Caco-2 (cell line): ENCODE data around the gene PRDM8. TPM values are rescaled to one million over a fixed set of nuclear protein-coding genes. Genes with fewer than 3 reads are reported as not detected.
A peak's percentile ranks its signal among the peaks of the same experiment; 100 is the strongest.

Source experiments
- BruUV-seq: library from RNA; stranded (reverse); fragments of 400-500 nt; replicated peaks from 2 replicates; lab custom pipeline; 2021; lab: Mats Ljungman, UMichigan
- CTCF ChIA-PET: fragments of 300-600 bp; sonication (Branson Sonifier 250); formaldehyde crosslinking; loops from one replicate; lab custom pipeline; 2022; ENCODE audit warnings: antibody characterized with exemption; lab: Charles Lee
- POLR2A ChIA-PET: fragments of 300-600 bp; sonication (Branson Sonifier 250); formaldehyde crosslinking; loops from one replicate; lab custom pipeline; 2022; ENCODE audit warnings: antibody characterized with exemption; lab: Charles Lee
- DNase-seq, 2 experiments: peaks; one replicate each; pipeline versions ENCODE4 v3.0.0 to v3.0.0-alpha.2; 2020 to 2022
- H3K27me3 ChIP-seq: replicated peaks from 2 replicates; pipeline ENCODE4 v1.6.0; 2011; ENCODE audit warnings: low read length; ENCODE audit not compliant: control insufficient read depth, insufficient read depth
- H3K36me3 ChIP-seq: 2 replicates; pipeline ENCODE4 v1.5.1; 2011; ENCODE audit warnings: low read length; ENCODE audit not compliant: control insufficient read depth, insufficient read depth
- H3K4me1 ChIP-seq: fragments of 250-450 bp; sonication (Bioruptor Pico); 2 replicates; pipeline ENCODE4 v1.5.1; 2020; ENCODE audit warnings: mild to moderate bottlenecking
- H3K4me3 ChIP-seq: 2 replicates; pipeline ENCODE4 v1.5.1; 2011; ENCODE audit warnings: low read depth, mild to moderate bottlenecking, control low read depth, low read length
- H3K9me3 ChIP-seq: fragments of 250-450 bp; sonication (Bioruptor Pico); 2 replicates; pipeline ENCODE4 v1.5.1; 2020; ENCODE audit warnings: mild to moderate bottlenecking, moderate library complexity
- H3K27ac Mint-ChIP-seq: one replicate; pipeline ENCODE4 v1.8.0; 2022; ENCODE audit warnings: mixed read lengths; ENCODE audit not compliant: unreplicated experiment
- H3K27me3 Mint-ChIP-seq: one replicate; pipeline ENCODE4 v1.8.0; 2022; ENCODE audit warnings: mixed read lengths; ENCODE audit not compliant: insufficient read depth, unreplicated experiment
- H3K36me3 Mint-ChIP-seq: one replicate; pipeline ENCODE4 v1.8.0; 2022; ENCODE audit warnings: mild to moderate bottlenecking, mixed read lengths; ENCODE audit not compliant: insufficient read depth, unreplicated experiment
- H3K4me1 Mint-ChIP-seq: one replicate; pipeline ENCODE4 v1.8.0; 2022; ENCODE audit warnings: low read depth, mixed read lengths; ENCODE audit not compliant: unreplicated experiment
- H3K4me3 Mint-ChIP-seq: one replicate; pipeline ENCODE4 v1.8.0; 2022; ENCODE audit warnings: mild to moderate bottlenecking, moderate library complexity, mixed read lengths; ENCODE audit not compliant: unreplicated experiment
- H3K9me3 Mint-ChIP-seq: one replicate; pipeline ENCODE4 v1.8.0; 2022; ENCODE audit warnings: mixed read lengths; ENCODE audit not compliant: unreplicated experiment
- CTCF ChIP-seq, 2 experiments: fragments of 200-600 bp in 1 of 2; IDR thresholded peaks; 1 replicate in 1 of 2; 2 replicates in 1 of 2; pipeline versions ENCODE4 v1.5.1 to v1.8.0; 2011 to 2022; ENCODE audit warnings: antibody characterized with exemption in 1 of 2, control low read depth in 1 of 2, inconsistent platforms in 1 of 2, low read depth in 1 of 2, low read length in 1 of 2, mild to moderate bottlenecking in 1 of 2, moderate library complexity in 1 of 2; ENCODE audit not compliant: insufficient read depth in 1 of 2, severe bottlenecking in 1 of 2, unreplicated experiment in 1 of 2
- intact Hi-C: fragments of 100-400 bp; cut with micrococcal nuclease; formaldehyde crosslinking; loops from one replicate; pipeline ENCODE4 v1.10.0; 2022; ENCODE audit not compliant: unreplicated experiment
- total RNA-seq: library from RNA; stranded (reverse); gene quantifications from 2 replicates; pipeline ENCODE4 v1.2.3, GENCODE V29; 2022

The PRDM8 gene
- total RNA-seq, 1 experiment from 2014 or later, result not detected

GRCh38 chr4:80184825-80185756 lies 12.2 kb upstream of the PRDM8 start:
- no peaks in the 10 kb centered on the region for H3K36me3 ChIP-seq
- no peak for TF ChIP-seq CTCF (IDR thresholded peaks at IDR 0.05; ENCODE audit: insufficient read depth in 1 of 2, low read depth in 1 of 2, low read length in 1 of 2, severe bottlenecking in 1 of 2, unreplicated experiment in 1 of 2)
- Mint-ChIP-seq H3K4me3 (peak overlapping the region; percentile 50), H3K4me1 (no peaks in the 10 kb centered on the region), H3K36me3 (no peaks in the 10 kb centered on the region), H3K27ac (no peak overlapping the region), H3K27me3 (peaks cover 25% of the 10 kb centered on the region), H3K9me3 (no peaks in the 10 kb centered on the region)
- no peaks in the 10 kb centered on the region for H3K9me3 ChIP-seq
- CTCF ChIA-PET, result no interaction called here
- H3K4me1 ChIP-seq, result no peaks in the 10 kb centered on the region
- POLR2A ChIA-PET, result interaction anchor here (0.6 kb wide), 1 partner anchor 36 kb away, joined by 3 read pairs; no protein-coding TSS in a partner anchor
- no peak overlapping the region for H3K4me3 ChIP-seq
- BruUV-seq, result no TSS peak
- H3K27me3 ChIP-seq, result no peaks in the 10 kb centered on the region
- intact Hi-C loops, result loop anchor here (1.0 kb wide), 1 partner anchor 30 kb away; no protein-coding TSS in a partner anchor
- no peak for DNase-seq

GRCh38 chr4:80185787-80186548 lies 11.3 kb upstream of the PRDM8 start:
- ChIA-PET CTCF (no interaction called here), POLR2A (interaction anchor here (0.6 kb wide), 1 partner anchor 35 kb away, joined by 3 read pairs; no protein-coding TSS in a partner anchor)
- Mint-ChIP-seq H3K9me3 (no peaks in the 10 kb centered on the region), H3K27me3 (peaks cover 25% of the 10 kb centered on the region), H3K4me3 (no peak overlapping the region), H3K36me3 (no peaks in the 10 kb centered on the region), H3K27ac (no peak overlapping the region), H3K4me1 (no peaks in the 10 kb centered on the region)
- no peaks in the 10 kb centered on the region for H3K36me3 ChIP-seq
- no peak for DNase-seq
- TF ChIP-seq CTCF (IDR thresholded peaks at IDR 0.05; ENCODE audit: insufficient read depth in 1 of 2, low read depth in 1 of 2, low read length in 1 of 2, severe bottlenecking in 1 of 2, unreplicated experiment in 1 of 2), result no peak
- no TSS peak for BruUV-seq
- no peaks in the 10 kb centered on the region for H3K27me3 ChIP-seq
- intact Hi-C loops, result no loop called here
- H3K4me3 ChIP-seq, result no peak overlapping the region
- H3K9me3 ChIP-seq, result no peaks in the 10 kb centered on the region
- H3K4me1 ChIP-seq, result no peaks in the 10 kb centered on the region

DNA sequence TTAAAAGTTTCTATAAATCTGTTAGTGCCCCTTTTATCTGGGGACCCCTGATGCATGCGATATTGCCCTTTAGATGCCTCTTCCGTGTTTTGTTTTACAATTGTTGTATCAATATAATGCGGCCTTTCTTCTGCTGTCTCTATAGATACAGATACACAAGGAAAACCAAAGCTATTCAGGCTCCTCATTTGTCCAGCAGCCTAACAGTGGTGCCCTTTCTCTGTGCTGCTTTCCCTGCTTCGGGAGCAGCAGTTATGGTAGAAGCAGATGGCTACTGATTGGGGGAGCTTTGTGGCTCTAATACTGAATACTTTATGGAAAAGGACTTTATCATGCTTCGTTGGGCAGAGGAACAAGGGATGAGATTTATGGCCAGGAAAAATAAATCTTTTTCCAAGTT lies 10.6 kb upstream of the PRDM8 start:
- Histone ChIP-seq H3K4me1 (no peaks in the 10 kb centered on the region), H3K36me3 (no peaks in the 10 kb centered on the region), H3K27me3 (no peaks in the 10 kb centered on the region), H3K4me3 (no peak overlapping the region), H3K9me3 (no peaks in the 10 kb centered on the region)
- H3K4me3 Mint-ChIP-seq, result no peak overlapping the region
- POLR2A ChIA-PET, result no interaction called here
- DNase-seq, result no peak
- intact Hi-C loops, result no loop called here
- no TSS peak for BruUV-seq
- H3K9me3 Mint-ChIP-seq, result no peaks in the 10 kb centered on the region
- H3K27ac Mint-ChIP-seq, result no peak overlapping the region
- H3K27me3 Mint-ChIP-seq, result peaks cover 25% of the 10 kb centered on the region
- no peaks in the 10 kb centered on the region for H3K36me3 Mint-ChIP-seq
- TF ChIP-seq CTCF (IDR thresholded peaks at IDR 0.05; ENCODE audit: insufficient read depth in 1 of 2, low read depth in 1 of 2, low read length in 1 of 2, severe bottlenecking in 1 of 2, unreplicated experiment in 1 of 2), result no peak
- no peaks in the 10 kb centered on the region for H3K4me1 Mint-ChIP-seq
- CTCF ChIA-PET, result no interaction called here
